ENCODE data around the gene CMTM8. TPM values are rescaled to one million over a fixed set of nuclear protein-coding genes. Genes with fewer than 3 reads are reported as not detected.
"Not testable (repeated sequence)": the region's sequence is repeated elsewhere in the genome, so short reads cannot be mapped to it uniquely, and the experiment has no call there.

The CMTM8 gene
- 10 to 100 TPM in 2 of 4 donors, 1 to 10 TPM in 2; 8.0 to 12.6 (median 10.6) TPM for polyA plus RNA-seq (ENCODE audit: insufficient read length in 4 of 4)

- DNase-seq (ENCODE audit: low read depth in 4 of 4, low spot score in 3 of 4), result peak; percentile 46 to 59 (median 49)
Observed at GRCh38 chr3:32238453-32239306, at the start of gene CMTM8. Gene CMTM8 (plus strand): TSS chr3:32238680. CDS start chr3:32238973, 293 bp downstream.

- no peak for DNase-seq (ENCODE audit: low read depth in 4 of 4, low spot score in 3 of 4)
Observed at GRCh38 chr3:32189693-32190092, 48.8 kb upstream of the CMTM8 start.

GRCh38 chr3:32190556-32190955 is 47.9 kb upstream of the CMTM8 start:
- not testable (repeated sequence) for DNase-seq (ENCODE audit: low read depth in 4 of 4, low spot score in 3 of 4)

- DNase-seq (ENCODE audit: low read depth in 4 of 4, low spot score in 3 of 4), result no peak
Observed at GRCh38 chr3:32193101-32193500, 45.4 kb upstream of the CMTM8 start.

- DNase-seq (ENCODE audit: low read depth in 4 of 4, low spot score in 3 of 4), result no peak
Observed at GRCh38 chr3:32194653-32195052, 43.8 kb upstream of the CMTM8 start.

- DNase-seq (ENCODE audit: low read depth in 4 of 4, low spot score in 3 of 4), result no peak
Observed at GRCh38 chr3:32195995-32196540, 42.4 kb upstream of the CMTM8 start.

- no peak for DNase-seq (ENCODE audit: low read depth in 4 of 4, low spot score in 3 of 4)
Observed at GRCh38 chr3:32197991-32198390, 40.5 kb upstream of the CMTM8 start.

- DNase-seq (ENCODE audit: low read depth in 4 of 4, low spot score in 3 of 4), result no peak
Observed at GRCh38 chr3:32198714-32199113, 39.8 kb upstream of the CMTM8 start.

GRCh38 chr3:32200490-32200889 is 38.0 kb upstream of the CMTM8 start:
- no peak for DNase-seq (ENCODE audit: low read depth in 4 of 4, low spot score in 3 of 4)

GRCh38 chr3:32200992-32201758 is 37.3 kb upstream of the CMTM8 start:
- DNase-seq (ENCODE audit: low read depth in 4 of 4, low spot score in 3 of 4), result no peak

GRCh38 chr3:32202496-32202895 is 36.0 kb upstream of the CMTM8 start:
- no peak for DNase-seq (ENCODE audit: low read depth in 4 of 4, low spot score in 3 of 4)

- DNase-seq (ENCODE audit: low read depth in 4 of 4, low spot score in 3 of 4), result no peak
Observed at GRCh38 chr3:32203854-32204253, 34.6 kb upstream of the CMTM8 start.

GRCh38 chr3:32208447-32208846 is 30.0 kb upstream of the CMTM8 start:
- no peak for DNase-seq (ENCODE audit: low read depth in 4 of 4, low spot score in 3 of 4)

GRCh38 chr3:32215185-32215584 is 23.3 kb upstream of the CMTM8 start:
- DNase-seq (ENCODE audit: low read depth in 4 of 4, low spot score in 3 of 4), result no peak

- DNase-seq (ENCODE audit: low read depth in 4 of 4, low spot score in 3 of 4), result no peak
Observed at GRCh38 chr3:32216172-32216783, 22.2 kb upstream of the CMTM8 start.

GRCh38 chr3:32217339-32217738 is 21.1 kb upstream of the CMTM8 start:
- no peak for DNase-seq (ENCODE audit: low read depth in 4 of 4, low spot score in 3 of 4)

GRCh38 chr3:32219537-32219936 is 18.9 kb upstream of the CMTM8 start:
- DNase-seq (ENCODE audit: low read depth in 4 of 4, low spot score in 3 of 4), result no peak

- no peak for DNase-seq (ENCODE audit: low read depth in 4 of 4, low spot score in 3 of 4)
Observed at GRCh38 chr3:32220006-32220405, 18.5 kb upstream of the CMTM8 start.

- DNase-seq (ENCODE audit: low read depth in 4 of 4, low spot score in 3 of 4), result no peak
Observed at GRCh38 chr3:32222950-32223349, 15.5 kb upstream of the CMTM8 start.

GRCh38 chr3:32224016-32224516 is 14.4 kb upstream of the CMTM8 start:
- no peak for DNase-seq (ENCODE audit: low read depth in 4 of 4, low spot score in 3 of 4)

Data from left renal pelvis (tissue), 4 donors.